Measurements from ENCODE around the gene TMEM151B. TPM values are rescaled to one million over a fixed set of nuclear protein-coding genes. Genes with fewer than 3 reads are reported as not detected.

TMEM151B gene
- total and polyA plus RNA-seq, 9 of the 15 experiments (the other 6 are each of a cell fraction or from before 2014, with no cell fraction given): not detected

GRCh38 chr6:44257025-44257752 lies 13.1 kb upstream of the TMEM151B start, which contains the start of gene SLC35B2 (continued):
- TF ChIP-seq, protein P1, sequence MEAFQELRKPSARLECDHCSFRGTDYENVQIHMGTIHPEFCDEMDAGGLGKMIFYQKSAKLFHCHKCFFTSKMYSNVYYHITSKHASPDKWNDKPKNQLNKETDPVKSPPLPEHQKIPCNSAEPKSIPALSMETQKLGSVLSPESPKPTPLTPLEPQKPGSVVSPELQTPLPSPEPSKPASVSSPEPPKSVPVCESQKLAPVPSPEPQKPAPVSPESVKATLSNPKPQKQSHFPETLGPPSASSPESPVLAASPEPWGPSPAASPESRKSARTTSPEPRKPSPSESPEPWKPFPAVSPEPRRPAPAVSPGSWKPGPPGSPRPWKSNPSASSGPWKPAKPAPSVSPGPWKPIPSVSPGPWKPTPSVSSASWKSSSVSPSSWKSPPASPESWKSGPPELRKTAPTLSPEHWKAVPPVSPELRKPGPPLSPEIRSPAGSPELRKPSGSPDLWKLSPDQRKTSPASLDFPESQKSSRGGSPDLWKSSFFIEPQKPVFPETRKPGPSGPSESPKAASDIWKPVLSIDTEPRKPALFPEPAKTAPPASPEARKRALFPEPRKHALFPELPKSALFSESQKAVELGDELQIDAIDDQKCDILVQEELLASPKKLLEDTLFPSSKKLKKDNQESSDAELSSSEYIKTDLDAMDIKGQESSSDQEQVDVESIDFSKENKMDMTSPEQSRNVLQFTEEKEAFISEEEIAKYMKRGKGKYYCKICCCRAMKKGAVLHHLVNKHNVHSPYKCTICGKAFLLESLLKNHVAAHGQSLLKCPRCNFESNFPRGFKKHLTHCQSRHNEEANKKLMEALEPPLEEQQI (IDR thresholded peaks at IDR 0.05): no peak
- no peak for TF ChIP-seq CEBPG (CRISPR knock-in tag; IDR thresholded peaks at IDR 0.05)
- TF ChIP-seq CEBPG (tag; conservative IDR thresholded peaks at IDR 0.05 in 1 of 2, IDR thresholded peaks at IDR 0.05 in 1 of 2): no peak
- TF ChIP-seq, protein P2, sequence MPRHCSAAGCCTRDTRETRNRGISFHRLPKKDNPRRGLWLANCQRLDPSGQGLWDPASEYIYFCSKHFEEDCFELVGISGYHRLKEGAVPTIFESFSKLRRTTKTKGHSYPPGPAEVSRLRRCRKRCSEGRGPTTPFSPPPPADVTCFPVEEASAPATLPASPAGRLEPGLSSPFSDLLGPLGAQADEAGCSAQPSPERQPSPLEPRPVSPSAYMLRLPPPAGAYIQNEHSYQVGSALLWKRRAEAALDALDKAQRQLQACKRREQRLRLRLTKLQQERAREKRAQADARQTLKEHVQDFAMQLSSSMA (CRISPR knock-in tag; IDR thresholded peaks at IDR 0.05): no peak
- no peak for TF ChIP-seq E2F3 (CRISPR knock-in tag; IDR thresholded peaks at IDR 0.05)
- TF ChIP-seq BACH1 (tag; IDR thresholded peaks at IDR 0.05): no peak
- TF ChIP-seq MED1 (CRISPR knock-in tag; IDR thresholded peaks at IDR 0.05; ENCODE audit: borderline replicate concordance): no peak
- TF ChIP-seq ATF7 (IDR thresholded peaks at IDR 0.05): peak; percentile 61; the same call in 1 of the 2 replicates
- no peak for TF ChIP-seq ZNF76 (CRISPR knock-in tag; IDR thresholded peaks at IDR 0.05; ENCODE audit: borderline replicate concordance)
- TF ChIP-seq, protein P3, sequence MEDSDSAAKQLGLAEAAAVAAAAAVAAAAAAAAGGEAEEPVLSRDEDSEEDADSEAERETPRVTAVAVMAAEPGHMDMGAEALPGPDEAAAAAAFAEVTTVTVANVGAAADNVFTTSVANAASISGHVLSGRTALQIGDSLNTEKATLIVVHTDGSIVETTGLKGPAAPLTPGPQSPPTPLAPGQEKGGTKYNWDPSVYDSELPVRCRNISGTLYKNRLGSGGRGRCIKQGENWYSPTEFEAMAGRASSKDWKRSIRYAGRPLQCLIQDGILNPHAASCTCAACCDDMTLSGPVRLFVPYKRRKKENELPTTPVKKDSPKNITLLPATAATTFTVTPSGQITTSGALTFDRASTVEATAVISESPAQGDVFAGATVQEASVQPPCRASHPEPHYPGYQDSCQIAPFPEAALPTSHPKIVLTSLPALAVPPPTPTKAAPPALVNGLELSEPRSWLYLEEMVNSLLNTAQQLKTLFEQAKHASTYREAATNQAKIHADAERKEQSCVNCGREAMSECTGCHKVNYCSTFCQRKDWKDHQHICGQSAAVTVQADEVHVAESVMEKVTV (CRISPR knock-in tag; IDR thresholded peaks at IDR 0.05): no peak
- TF ChIP-seq ZNF212 (CRISPR knock-in tag; IDR thresholded peaks at IDR 0.05): no peak
- no peak for TF ChIP-seq ILK (tag; IDR thresholded peaks at IDR 0.05; ENCODE audit: borderline replicate concordance, low read depth)
- peak; percentile 89 for TF ChIP-seq PHF20 (IDR thresholded peaks at IDR 0.05; ENCODE audit: partially characterized antibody)
- TF ChIP-seq CAMTA2 (CRISPR knock-in tag; conservative IDR thresholded peaks at IDR 0.05): no peak
- TF ChIP-seq BRD9 (IDR thresholded peaks at IDR 0.05; ENCODE audit: low read depth, partially characterized antibody): no peak
- TF ChIP-seq, protein P4, sequence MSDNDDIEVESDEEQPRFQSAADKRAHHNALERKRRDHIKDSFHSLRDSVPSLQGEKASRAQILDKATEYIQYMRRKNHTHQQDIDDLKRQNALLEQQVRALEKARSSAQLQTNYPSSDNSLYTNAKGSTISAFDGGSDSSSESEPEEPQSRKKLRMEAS (CRISPR knock-in tag; IDR thresholded peaks at IDR 0.05): peak; percentile 96
- no peak for TF ChIP-seq DIDO1 (tag; IDR thresholded peaks at IDR 0.05; ENCODE audit: low read depth)
- TF ChIP-seq ERF (CRISPR knock-in tag; IDR thresholded peaks at IDR 0.05): 0 out of 2 replicates have a peak, but pooled peaks have one; percentile 11
- TF ChIP-seq, protein P5, sequence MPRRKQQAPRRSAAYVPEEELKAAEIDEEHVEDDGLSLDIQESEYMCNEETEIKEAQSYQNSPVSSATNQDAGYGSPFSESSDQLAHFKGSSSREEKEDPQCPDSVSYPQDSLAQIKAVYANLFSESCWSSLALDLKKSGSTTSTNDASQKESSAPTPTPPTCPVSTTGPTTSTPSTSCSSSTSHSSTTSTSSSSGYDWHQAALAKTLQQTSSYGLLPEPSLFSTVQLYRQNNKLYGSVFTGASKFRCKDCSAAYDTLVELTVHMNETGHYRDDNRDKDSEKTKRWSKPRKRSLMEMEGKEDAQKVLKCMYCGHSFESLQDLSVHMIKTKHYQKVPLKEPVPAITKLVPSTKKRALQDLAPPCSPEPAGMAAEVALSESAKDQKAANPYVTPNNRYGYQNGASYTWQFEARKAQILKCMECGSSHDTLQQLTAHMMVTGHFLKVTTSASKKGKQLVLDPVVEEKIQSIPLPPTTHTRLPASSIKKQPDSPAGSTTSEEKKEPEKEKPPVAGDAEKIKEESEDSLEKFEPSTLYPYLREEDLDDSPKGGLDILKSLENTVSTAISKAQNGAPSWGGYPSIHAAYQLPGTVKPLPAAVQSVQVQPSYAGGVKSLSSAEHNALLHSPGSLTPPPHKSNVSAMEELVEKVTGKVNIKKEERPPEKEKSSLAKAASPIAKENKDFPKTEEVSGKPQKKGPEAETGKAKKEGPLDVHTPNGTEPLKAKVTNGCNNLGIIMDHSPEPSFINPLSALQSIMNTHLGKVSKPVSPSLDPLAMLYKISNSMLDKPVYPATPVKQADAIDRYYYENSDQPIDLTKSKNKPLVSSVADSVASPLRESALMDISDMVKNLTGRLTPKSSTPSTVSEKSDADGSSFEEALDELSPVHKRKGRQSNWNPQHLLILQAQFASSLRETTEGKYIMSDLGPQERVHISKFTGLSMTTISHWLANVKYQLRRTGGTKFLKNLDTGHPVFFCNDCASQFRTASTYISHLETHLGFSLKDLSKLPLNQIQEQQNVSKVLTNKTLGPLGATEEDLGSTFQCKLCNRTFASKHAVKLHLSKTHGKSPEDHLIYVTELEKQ (CRISPR knock-in tag; IDR thresholded peaks at IDR 0.05): no peak
- TF ChIP-seq KDM1A (IDR thresholded peaks at IDR 0.05): no peak
- no peak for TF ChIP-seq NFIX (CRISPR knock-in tag; IDR thresholded peaks at IDR 0.05; ENCODE audit: low read depth)

Measured in K562 (cell line).